HEK293 (cell line): Measurements from ENCODE around the gene HECTD4.

Experiments
- BCL11B ChIP-seq: fragments of 450-650 bp; formaldehyde crosslinking; IDR thresholded peaks from 2 replicates; pipeline ENCODE4 v1.5.1; 2016; ENCODE audit warnings: low read depth, missing biosample characterization, missing genetic modification characterization
- KLF10 ChIP-seq: fragments of 450-650 bp; IDR thresholded peaks from 2 replicates; pipeline ENCODE4 v1.5.1; 2018; ENCODE audit warnings: missing biosample characterization, mild to moderate bottlenecking, missing genetic modification characterization
- ZNF140 ChIP-seq: fragments of 450-650 bp; formaldehyde crosslinking; IDR thresholded peaks from 2 replicates; pipeline ENCODE4 v1.5.1; 2016; ENCODE audit warnings: missing biosample characterization, missing genetic modification characterization
- ZNF214 ChIP-seq: fragments of 450-650 bp; formaldehyde crosslinking; IDR thresholded peaks from 2 replicates; pipeline ENCODE4 v1.5.1; 2017; ENCODE audit warnings: missing biosample characterization, mild to moderate bottlenecking, missing genetic modification characterization, borderline replicate concordance
- ZNF549 ChIP-seq: fragments of 450-650 bp; IDR thresholded peaks from 2 replicates; pipeline ENCODE4 v1.5.1; 2018; ENCODE audit warnings: missing biosample characterization, missing genetic modification characterization, mild to moderate bottlenecking, inconsistent platforms, moderate library complexity
- TF ChIP-seq, protein P1 (sequence below): fragments of 450-650 bp; formaldehyde crosslinking; IDR thresholded peaks from 2 replicates; pipeline ENCODE4 v1.5.1; 2016; ENCODE audit warnings: missing biosample characterization, missing genetic modification characterization
- TF ChIP-seq, protein P2 (sequence below): fragments of 450-650 bp; formaldehyde crosslinking; IDR thresholded peaks from 2 replicates; pipeline ENCODE4 v1.5.0; 2017; ENCODE audit warnings: missing biosample characterization, missing genetic modification characterization, borderline replicate concordance
- TF ChIP-seq, protein P3 (sequence below): fragments of 450-650 bp; formaldehyde crosslinking; IDR thresholded peaks from 2 replicates; pipeline ENCODE4 v1.5.1; 2016; ENCODE audit warnings: missing biosample characterization, missing genetic modification characterization
- TF ChIP-seq, protein P4 (sequence below): fragments of 450-650 bp; formaldehyde crosslinking; conservative IDR thresholded peaks from 2 replicates; pipeline ENCODE4 v1.5.1; 2016; ENCODE audit warnings: low read depth, missing biosample characterization, missing genetic modification characterization
- TF ChIP-seq, protein P5 (sequence below): fragments of 450-650 bp; formaldehyde crosslinking; IDR thresholded peaks from 2 replicates; pipeline ENCODE4 v1.5.1; 2016; ENCODE audit warnings: missing biosample characterization, missing genetic modification characterization, low read depth

DNA sequence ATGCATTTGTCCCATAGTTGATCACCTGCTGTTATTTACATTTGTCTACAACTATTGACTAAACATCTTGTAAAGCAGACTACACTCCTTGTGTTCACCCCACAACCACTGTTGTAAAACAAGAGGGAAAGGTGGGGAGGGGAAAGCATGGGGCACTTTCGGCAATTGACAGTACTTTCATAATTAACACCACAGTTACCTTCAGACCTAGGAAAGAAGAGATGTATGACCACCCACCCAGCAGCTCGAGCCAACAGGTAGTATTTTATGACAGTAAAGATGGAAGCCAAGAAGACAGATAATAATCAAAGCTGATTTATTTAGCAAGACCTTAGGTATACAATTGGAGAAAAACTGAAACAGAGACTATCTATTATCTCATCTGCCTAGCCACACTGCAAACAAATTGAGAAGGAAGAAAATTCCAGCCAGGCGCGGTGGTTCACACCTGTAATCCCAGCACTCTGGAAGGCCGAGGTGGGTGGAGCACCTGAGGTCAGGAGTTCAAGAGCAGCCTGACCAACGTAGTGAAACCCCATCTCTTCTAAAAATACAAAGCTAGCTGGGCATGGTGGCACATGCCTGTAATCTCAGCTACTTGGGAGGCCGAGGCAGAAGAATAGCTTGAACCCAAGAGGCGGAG is 11.2 kb downstream of the HECTD4 start:
- TF ChIP-seq, protein P1, sequence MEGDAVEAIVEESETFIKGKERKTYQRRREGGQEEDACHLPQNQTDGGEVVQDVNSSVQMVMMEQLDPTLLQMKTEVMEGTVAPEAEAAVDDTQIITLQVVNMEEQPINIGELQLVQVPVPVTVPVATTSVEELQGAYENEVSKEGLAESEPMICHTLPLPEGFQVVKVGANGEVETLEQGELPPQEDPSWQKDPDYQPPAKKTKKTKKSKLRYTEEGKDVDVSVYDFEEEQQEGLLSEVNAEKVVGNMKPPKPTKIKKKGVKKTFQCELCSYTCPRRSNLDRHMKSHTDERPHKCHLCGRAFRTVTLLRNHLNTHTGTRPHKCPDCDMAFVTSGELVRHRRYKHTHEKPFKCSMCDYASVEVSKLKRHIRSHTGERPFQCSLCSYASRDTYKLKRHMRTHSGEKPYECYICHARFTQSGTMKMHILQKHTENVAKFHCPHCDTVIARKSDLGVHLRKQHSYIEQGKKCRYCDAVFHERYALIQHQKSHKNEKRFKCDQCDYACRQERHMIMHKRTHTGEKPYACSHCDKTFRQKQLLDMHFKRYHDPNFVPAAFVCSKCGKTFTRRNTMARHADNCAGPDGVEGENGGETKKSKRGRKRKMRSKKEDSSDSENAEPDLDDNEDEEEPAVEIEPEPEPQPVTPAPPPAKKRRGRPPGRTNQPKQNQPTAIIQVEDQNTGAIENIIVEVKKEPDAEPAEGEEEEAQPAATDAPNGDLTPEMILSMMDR (tag by site-specific recombination), result no peak
- no peak for TF ChIP-seq BCL11B (tag by site-specific recombination)
- TF ChIP-seq KLF10 (tag by site-specific recombination), result no peak
- TF ChIP-seq ZNF140 (tag by site-specific recombination), result no peak
- TF ChIP-seq, protein P2, sequence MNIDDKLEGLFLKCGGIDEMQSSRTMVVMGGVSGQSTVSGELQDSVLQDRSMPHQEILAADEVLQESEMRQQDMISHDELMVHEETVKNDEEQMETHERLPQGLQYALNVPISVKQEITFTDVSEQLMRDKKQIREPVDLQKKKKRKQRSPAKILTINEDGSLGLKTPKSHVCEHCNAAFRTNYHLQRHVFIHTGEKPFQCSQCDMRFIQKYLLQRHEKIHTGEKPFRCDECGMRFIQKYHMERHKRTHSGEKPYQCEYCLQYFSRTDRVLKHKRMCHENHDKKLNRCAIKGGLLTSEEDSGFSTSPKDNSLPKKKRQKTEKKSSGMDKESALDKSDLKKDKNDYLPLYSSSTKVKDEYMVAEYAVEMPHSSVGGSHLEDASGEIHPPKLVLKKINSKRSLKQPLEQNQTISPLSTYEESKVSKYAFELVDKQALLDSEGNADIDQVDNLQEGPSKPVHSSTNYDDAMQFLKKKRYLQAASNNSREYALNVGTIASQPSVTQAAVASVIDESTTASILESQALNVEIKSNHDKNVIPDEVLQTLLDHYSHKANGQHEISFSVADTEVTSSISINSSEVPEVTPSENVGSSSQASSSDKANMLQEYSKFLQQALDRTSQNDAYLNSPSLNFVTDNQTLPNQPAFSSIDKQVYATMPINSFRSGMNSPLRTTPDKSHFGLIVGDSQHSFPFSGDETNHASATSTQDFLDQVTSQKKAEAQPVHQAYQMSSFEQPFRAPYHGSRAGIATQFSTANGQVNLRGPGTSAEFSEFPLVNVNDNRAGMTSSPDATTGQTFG, result no peak
- TF ChIP-seq, protein P3, sequence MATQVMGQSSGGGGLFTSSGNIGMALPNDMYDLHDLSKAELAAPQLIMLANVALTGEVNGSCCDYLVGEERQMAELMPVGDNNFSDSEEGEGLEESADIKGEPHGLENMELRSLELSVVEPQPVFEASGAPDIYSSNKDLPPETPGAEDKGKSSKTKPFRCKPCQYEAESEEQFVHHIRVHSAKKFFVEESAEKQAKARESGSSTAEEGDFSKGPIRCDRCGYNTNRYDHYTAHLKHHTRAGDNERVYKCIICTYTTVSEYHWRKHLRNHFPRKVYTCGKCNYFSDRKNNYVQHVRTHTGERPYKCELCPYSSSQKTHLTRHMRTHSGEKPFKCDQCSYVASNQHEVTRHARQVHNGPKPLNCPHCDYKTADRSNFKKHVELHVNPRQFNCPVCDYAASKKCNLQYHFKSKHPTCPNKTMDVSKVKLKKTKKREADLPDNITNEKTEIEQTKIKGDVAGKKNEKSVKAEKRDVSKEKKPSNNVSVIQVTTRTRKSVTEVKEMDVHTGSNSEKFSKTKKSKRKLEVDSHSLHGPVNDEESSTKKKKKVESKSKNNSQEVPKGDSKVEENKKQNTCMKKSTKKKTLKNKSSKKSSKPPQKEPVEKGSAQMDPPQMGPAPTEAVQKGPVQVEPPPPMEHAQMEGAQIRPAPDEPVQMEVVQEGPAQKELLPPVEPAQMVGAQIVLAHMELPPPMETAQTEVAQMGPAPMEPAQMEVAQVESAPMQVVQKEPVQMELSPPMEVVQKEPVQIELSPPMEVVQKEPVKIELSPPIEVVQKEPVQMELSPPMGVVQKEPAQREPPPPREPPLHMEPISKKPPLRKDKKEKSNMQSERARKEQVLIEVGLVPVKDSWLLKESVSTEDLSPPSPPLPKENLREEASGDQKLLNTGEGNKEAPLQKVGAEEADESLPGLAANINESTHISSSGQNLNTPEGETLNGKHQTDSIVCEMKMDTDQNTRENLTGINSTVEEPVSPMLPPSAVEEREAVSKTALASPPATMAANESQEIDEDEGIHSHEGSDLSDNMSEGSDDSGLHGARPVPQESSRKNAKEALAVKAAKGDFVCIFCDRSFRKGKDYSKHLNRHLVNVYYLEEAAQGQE, result no peak
- no peak for TF ChIP-seq ZNF214 (tag by site-specific recombination)
- TF ChIP-seq, protein P4, sequence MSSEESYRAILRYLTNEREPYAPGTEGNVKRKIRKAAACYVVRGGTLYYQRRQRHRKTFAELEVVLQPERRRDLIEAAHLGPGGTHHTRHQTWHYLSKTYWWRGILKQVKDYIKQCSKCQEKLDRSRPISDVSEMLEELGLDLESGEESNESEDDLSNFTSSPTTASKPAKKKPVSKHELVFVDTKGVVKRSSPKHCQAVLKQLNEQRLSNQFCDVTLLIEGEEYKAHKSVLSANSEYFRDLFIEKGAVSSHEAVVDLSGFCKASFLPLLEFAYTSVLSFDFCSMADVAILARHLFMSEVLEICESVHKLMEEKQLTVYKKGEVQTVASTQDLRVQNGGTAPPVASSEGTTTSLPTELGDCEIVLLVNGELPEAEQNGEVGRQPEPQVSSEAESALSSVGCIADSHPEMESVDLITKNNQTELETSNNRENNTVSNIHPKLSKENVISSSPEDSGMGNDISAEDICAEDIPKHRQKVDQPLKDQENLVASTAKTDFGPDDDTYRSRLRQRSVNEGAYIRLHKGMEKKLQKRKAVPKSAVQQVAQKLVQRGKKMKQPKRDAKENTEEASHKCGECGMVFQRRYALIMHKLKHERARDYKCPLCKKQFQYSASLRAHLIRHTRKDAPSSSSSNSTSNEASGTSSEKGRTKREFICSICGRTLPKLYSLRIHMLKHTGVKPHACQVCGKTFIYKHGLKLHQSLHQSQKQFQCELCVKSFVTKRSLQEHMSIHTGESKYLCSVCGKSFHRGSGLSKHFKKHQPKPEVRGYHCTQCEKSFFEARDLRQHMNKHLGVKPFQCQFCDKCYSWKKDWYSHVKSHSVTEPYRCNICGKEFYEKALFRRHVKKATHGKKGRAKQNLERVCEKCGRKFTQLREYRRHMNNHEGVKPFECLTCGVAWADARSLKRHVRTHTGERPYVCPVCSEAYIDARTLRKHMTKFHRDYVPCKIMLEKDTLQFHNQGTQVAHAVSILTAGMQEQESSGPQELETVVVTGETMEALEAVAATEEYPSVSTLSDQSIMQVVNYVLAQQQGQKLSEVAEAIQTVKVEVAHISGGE, result no peak
- TF ChIP-seq, protein P5, sequence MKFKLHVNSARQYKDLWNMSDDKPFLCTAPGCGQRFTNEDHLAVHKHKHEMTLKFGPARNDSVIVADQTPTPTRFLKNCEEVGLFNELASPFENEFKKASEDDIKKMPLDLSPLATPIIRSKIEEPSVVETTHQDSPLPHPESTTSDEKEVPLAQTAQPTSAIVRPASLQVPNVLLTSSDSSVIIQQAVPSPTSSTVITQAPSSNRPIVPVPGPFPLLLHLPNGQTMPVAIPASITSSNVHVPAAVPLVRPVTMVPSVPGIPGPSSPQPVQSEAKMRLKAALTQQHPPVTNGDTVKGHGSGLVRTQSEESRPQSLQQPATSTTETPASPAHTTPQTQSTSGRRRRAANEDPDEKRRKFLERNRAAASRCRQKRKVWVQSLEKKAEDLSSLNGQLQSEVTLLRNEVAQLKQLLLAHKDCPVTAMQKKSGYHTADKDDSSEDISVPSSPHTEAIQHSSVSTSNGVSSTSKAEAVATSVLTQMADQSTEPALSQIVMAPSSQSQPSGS (tag by site-specific recombination), result no peak
- TF ChIP-seq ZNF549 (tag by site-specific recombination), result no peak
